SK-N-SH (cell line): Measurements from ENCODE around the gene AHCYL2. TPM values are rescaled to one million over a fixed set of nuclear protein-coding genes. Genes with fewer than 3 reads are reported as not detected.

Experiments
- CTCF ChIA-PET: fragments of 300-600, 350-600 bp; formaldehyde crosslinking; extraction: SDS; loops from one replicate; lab custom pipeline; 2021; lab: Yijun Ruan, JAX
- POLR2A ChIA-PET: fragments of 350-600 bp; sonication (Branson Sonifier 250); formaldehyde crosslinking; extraction: SDS; loops from one replicate; lab custom pipeline; 2020; ENCODE audit warnings: antibody characterized with exemption, inconsistent platforms; lab: Yijun Ruan, JAX
- DNase-seq: peaks from one replicate; pipeline ENCODE4 v3.0.0; 2012
- H2AFZ ChIP-seq: fragments of 200-600 bp; sonication (generic); 2 replicates; pipeline ENCODE4 v1.8.1; 2016; ENCODE audit warnings: antibody characterized with exemption, mild to moderate bottlenecking, low read depth
- H3F3A ChIP-seq: fragments of 200-600 bp; sonication (generic); replicated peaks from 2 replicates; pipeline ENCODE3; 2016; ENCODE audit warnings: antibody characterized with exemption, mild to moderate bottlenecking; ENCODE audit not compliant: insufficient read depth
- H3K27ac ChIP-seq, 2 experiments: fragments of 200-500 bp in 1 of 2; fragments of 200-600 bp in 1 of 2; sonication (Bioruptor generic) in 1 of 2; sonication (generic), shearing (Covaris generic) in 1 of 2; 2 replicates each; pipeline versions ENCODE4 v1.5.1 to v1.6.1; 2014 to 2016; ENCODE audit warnings: low read depth in 2 of 2, inconsistent platforms in 1 of 2, low read length in 1 of 2, mild to moderate bottlenecking in 1 of 2, mixed read lengths in 1 of 2
- H3K27me3 ChIP-seq: fragments of 200-600 bp; sonication (generic), shearing (Covaris generic); 2 replicates; pipeline ENCODE4 v1.6.1; 2016; ENCODE audit warnings: mixed run types; ENCODE audit not compliant: insufficient read depth
- H3K36me3 ChIP-seq, 2 experiments: fragments of 200-500 bp in 1 of 2; fragments of 200-600 bp in 1 of 2; sonication (Bioruptor generic) in 1 of 2; sonication (generic) in 1 of 2; replicated peaks in 1 of 2; 2 replicates each; pipeline versions ENCODE3 to v1.5.1; 2014 to 2016; ENCODE audit warnings: low read length in 1 of 2, mild to moderate bottlenecking in 1 of 2; ENCODE audit not compliant: insufficient read depth in 2 of 2, control insufficient read depth in 1 of 2
- H3K4me1 ChIP-seq, 2 experiments: fragments of 200-500 bp in 1 of 2; fragments of 200-600 bp in 1 of 2; sonication (Bioruptor generic) in 1 of 2; sonication (generic), shearing (Covaris generic) in 1 of 2; 2 replicates each; pipeline versions ENCODE4 v1.5.1 to v1.6.1; 2014 to 2016; ENCODE audit warnings: low read depth in 1 of 2, low read length in 1 of 2, mixed run types in 1 of 2; ENCODE audit not compliant: insufficient read depth in 2 of 2, control insufficient read depth in 1 of 2
- H3K4me2 ChIP-seq: fragments of 200-600 bp; sonication (generic), shearing (Covaris generic); 2 replicates; pipeline ENCODE4 v1.6.1; 2017; ENCODE audit warnings: mixed run types
- H3K4me3 ChIP-seq, 2 experiments: fragments of 200-500 bp in 1 of 2; fragments of 200-600 bp in 1 of 2; sonication (Bioruptor generic) in 1 of 2; sonication (generic), shearing (Covaris generic) in 1 of 2; 2 replicates each; pipeline versions ENCODE4 v1.5.1 to v1.8.1; 2014 to 2016; ENCODE audit warnings: low read depth in 2 of 2, inconsistent platforms in 1 of 2, low read length in 1 of 2, mild to moderate bottlenecking in 1 of 2, mixed read lengths in 1 of 2, moderate library complexity in 1 of 2
- H3K79me2 ChIP-seq: fragments of 200-600 bp; sonication (generic); 2 replicates; pipeline ENCODE4 v1.8.1; 2017; ENCODE audit warnings: mild to moderate bottlenecking; ENCODE audit not compliant: insufficient read depth
- H3K9ac ChIP-seq: fragments of 200-600 bp; sonication (generic); 2 replicates; pipeline ENCODE4 v1.6.1; 2017; ENCODE audit warnings: mixed run types
- H3K9me2 ChIP-seq: fragments of 200-600 bp; sonication (generic); 2 replicates; pipeline ENCODE4 v1.6.1; 2017; ENCODE audit warnings: mixed run types
- H3K9me3 ChIP-seq: fragments of 200-600 bp; sonication (generic); 2 replicates; pipeline ENCODE4 v1.6.1; 2017; ENCODE audit warnings: mixed run types, mild to moderate bottlenecking, moderate library complexity
- H4K20me1 ChIP-seq: fragments of 200-600 bp; sonication (generic); 2 replicates; pipeline ENCODE4 v1.6.1; 2017; ENCODE audit warnings: mild to moderate bottlenecking, mixed run types; ENCODE audit not compliant: insufficient read depth
- ELF1 ChIP-seq: IDR thresholded peaks from 2 replicates; pipeline ENCODE4 v1.4.0; 2012
- EP300 ChIP-seq, 2 experiments: IDR thresholded peaks; 2 replicates each; pipeline versions ENCODE4 v1.4.0 to v1.6.1; 2012; ENCODE audit warnings: borderline replicate concordance in 1 of 2, low read depth in 1 of 2, low read length in 1 of 2
- FOSL2 ChIP-seq: IDR thresholded peaks from 2 replicates; pipeline ENCODE4 v1.4.0; 2012; ENCODE audit warnings: low read depth, mild to moderate bottlenecking, moderate library complexity, borderline replicate concordance
- FOXJ3 ChIP-seq: sonication (generic); formaldehyde crosslinking; IDR thresholded peaks from 2 replicates; pipeline ENCODE4 v1.5.1; 2020; ENCODE audit warnings: mild to moderate bottlenecking, missing genetic modification reagents
- NFIC ChIP-seq: IDR thresholded peaks from 2 replicates; pipeline ENCODE4 v1.4.0; 2012; ENCODE audit warnings: borderline replicate concordance
- NRF1 ChIP-seq: IDR thresholded peaks from 2 replicates; pipeline ENCODE4 v1.6.1; 2012; ENCODE audit warnings: low read depth, mild to moderate bottlenecking, low read length
- POLR2AphosphoS5 ChIP-seq: IDR thresholded peaks from 2 replicates; pipeline ENCODE4 v1.6.1; 2012; ENCODE audit warnings: low read depth, low read length
- RCOR1 ChIP-seq: fragments of 150-350 bp; IDR thresholded peaks from 2 replicates; pipeline ENCODE4 v1.6.1; 2017; ENCODE audit warnings: antibody characterized with exemption, low read length
- SMC3 ChIP-seq: IDR thresholded peaks from 2 replicates; pipeline ENCODE4 v1.6.1; 2012; ENCODE audit warnings: low read depth, low read length, improper control_type of control experiment
- TEAD4 ChIP-seq: IDR thresholded peaks from 2 replicates; pipeline ENCODE4 v1.4.0; 2012; ENCODE audit warnings: mild to moderate bottlenecking, borderline replicate concordance; ENCODE audit not compliant: insufficient read depth
- WGBS: methylation state at CpG from one replicate; pipeline ENCODE4 v1.1.6; 2017; ENCODE audit warnings: low lambda C conversion rate; 5-methylcytosine and 5-hydroxymethylcytosine counted together
- polyA plus RNA-seq, 3 experiments: library from polyadenylated mRNA; depleted of rRNA; stranded (reverse); fragments of >200 nt; gene quantifications; 2 replicates each; pipeline ENCODE4 v1.2.3, GENCODE V29; 2012
- TF ChIP-seq, protein P1 (sequence below): fragments of 150-350 bp; IDR thresholded peaks from 2 replicates; pipeline ENCODE4 v1.6.1; 2017; ENCODE audit warnings: antibody characterized with exemption, low read length, low read depth, borderline replicate concordance
- TF ChIP-seq, protein P2 (sequence below): IDR thresholded peaks from 2 replicates; pipeline ENCODE4 v1.4.0; 2012; ENCODE audit warnings: low read depth, borderline replicate concordance
- TF ChIP-seq, protein P3 (sequence below): IDR thresholded peaks from 2 replicates; pipeline ENCODE4 v1.6.1; 2012; ENCODE audit warnings: mild to moderate bottlenecking, low read depth, low read length, moderate library complexity
- TF ChIP-seq, protein P4 (sequence below): IDR thresholded peaks from 2 replicates; pipeline ENCODE4 v1.4.0; 2012; ENCODE audit warnings: low read depth

The AHCYL2 gene
- polyA plus RNA-seq, 1 of the 3 experiments (the other 2 are of a cell fraction) = 20.4 TPM

DNA sequence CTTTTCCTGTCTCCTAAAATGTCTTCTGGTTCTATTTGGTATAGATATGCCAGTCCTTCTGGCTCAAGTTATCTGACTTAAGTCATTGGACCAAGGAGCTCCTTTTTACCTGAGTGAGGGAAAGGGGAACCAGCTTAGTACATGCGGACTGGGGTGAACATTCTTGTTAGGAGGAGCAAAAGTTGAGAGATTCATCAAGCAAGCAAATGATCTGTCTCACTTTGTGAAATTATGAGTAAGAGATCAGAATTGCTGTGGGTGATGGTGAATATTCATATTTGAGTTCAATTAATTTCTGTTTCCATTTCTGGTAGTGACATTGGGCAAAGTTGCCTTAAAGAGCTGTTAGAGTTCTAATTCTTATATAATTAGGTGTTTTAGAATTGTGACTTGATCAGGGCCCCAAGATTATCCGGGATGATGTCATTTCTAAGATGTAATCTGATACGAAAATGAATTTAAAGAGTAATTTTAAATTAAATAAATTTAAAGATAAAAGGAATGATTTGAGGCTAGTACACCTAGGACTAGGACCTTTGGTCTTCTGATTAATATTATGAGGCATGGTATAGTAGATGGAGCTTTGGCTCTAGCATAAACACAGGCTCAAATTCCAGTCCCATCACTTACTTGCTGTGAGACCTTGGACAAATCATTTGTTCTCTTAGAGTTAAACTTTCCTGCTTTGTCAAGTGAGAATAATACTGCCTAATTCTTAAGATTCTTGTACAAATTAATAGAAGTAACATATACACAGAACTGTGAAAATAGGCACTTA is 149.0 kb downstream of the AHCYL2 start:
- Histone ChIP-seq H3K9ac (no peak overlapping the region), H3K79me2 (no peaks in the 10 kb centered on the region), H3K4me1 (no peaks in the 10 kb centered on the region), H3K9me3 (no peaks in the 10 kb centered on the region), H4K20me1 (no peaks in the 10 kb centered on the region), H3K27ac (no peak overlapping the region), H3K4me3 (no peak overlapping the region), H3K36me3 (no peaks in the 10 kb centered on the region), H3K9me2 (no peaks in the 10 kb centered on the region), H3K4me2 (no peak overlapping the region), H3F3A (no peaks in the 10 kb centered on the region), H3K27me3 (no peaks in the 10 kb centered on the region), H2AFZ (no peak overlapping the region)
- TF ChIP-seq NRF1 (no peak), FOXJ3 (CRISPR knock-in tag) (no peak), FOSL2 (no peak), POLR2AphosphoS5 (no peak), NFIC (no peak), EP300 (IDR thresholded peaks at IDR 0.05; ENCODE audit: borderline replicate concordance in 1 of 2, low read depth in 1 of 2, low read length in 1 of 2) (no peak), RCOR1 (no peak), SMC3 (no peak), ELF1 (no peak), TEAD4 (no peak)
- TF ChIP-seq, protein P1, sequence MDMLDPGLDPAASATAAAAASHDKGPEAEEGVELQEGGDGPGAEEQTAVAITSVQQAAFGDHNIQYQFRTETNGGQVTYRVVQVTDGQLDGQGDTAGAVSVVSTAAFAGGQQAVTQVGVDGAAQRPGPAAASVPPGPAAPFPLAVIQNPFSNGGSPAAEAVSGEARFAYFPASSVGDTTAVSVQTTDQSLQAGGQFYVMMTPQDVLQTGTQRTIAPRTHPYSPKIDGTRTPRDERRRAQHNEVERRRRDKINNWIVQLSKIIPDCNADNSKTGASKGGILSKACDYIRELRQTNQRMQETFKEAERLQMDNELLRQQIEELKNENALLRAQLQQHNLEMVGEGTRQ = no peak
- TF ChIP-seq, protein P2, sequence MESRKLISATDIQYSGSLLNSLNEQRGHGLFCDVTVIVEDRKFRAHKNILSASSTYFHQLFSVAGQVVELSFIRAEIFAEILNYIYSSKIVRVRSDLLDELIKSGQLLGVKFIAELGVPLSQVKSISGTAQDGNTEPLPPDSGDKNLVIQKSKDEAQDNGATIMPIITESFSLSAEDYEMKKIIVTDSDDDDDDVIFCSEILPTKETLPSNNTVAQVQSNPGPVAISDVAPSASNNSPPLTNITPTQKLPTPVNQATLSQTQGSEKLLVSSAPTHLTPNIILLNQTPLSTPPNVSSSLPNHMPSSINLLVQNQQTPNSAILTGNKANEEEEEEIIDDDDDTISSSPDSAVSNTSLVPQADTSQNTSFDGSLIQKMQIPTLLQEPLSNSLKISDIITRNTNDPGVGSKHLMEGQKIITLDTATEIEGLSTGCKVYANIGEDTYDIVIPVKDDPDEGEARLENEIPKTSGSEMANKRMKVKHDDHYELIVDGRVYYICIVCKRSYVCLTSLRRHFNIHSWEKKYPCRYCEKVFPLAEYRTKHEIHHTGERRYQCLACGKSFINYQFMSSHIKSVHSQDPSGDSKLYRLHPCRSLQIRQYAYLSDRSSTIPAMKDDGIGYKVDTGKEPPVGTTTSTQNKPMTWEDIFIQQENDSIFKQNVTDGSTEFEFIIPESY = no peak
- TF ChIP-seq, protein P3, sequence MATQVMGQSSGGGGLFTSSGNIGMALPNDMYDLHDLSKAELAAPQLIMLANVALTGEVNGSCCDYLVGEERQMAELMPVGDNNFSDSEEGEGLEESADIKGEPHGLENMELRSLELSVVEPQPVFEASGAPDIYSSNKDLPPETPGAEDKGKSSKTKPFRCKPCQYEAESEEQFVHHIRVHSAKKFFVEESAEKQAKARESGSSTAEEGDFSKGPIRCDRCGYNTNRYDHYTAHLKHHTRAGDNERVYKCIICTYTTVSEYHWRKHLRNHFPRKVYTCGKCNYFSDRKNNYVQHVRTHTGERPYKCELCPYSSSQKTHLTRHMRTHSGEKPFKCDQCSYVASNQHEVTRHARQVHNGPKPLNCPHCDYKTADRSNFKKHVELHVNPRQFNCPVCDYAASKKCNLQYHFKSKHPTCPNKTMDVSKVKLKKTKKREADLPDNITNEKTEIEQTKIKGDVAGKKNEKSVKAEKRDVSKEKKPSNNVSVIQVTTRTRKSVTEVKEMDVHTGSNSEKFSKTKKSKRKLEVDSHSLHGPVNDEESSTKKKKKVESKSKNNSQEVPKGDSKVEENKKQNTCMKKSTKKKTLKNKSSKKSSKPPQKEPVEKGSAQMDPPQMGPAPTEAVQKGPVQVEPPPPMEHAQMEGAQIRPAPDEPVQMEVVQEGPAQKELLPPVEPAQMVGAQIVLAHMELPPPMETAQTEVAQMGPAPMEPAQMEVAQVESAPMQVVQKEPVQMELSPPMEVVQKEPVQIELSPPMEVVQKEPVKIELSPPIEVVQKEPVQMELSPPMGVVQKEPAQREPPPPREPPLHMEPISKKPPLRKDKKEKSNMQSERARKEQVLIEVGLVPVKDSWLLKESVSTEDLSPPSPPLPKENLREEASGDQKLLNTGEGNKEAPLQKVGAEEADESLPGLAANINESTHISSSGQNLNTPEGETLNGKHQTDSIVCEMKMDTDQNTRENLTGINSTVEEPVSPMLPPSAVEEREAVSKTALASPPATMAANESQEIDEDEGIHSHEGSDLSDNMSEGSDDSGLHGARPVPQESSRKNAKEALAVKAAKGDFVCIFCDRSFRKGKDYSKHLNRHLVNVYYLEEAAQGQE = no peak
- TF ChIP-seq, protein P4, sequence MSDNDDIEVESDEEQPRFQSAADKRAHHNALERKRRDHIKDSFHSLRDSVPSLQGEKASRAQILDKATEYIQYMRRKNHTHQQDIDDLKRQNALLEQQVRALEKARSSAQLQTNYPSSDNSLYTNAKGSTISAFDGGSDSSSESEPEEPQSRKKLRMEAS = no peak
- WGBS = 85% methylated on average over 3 of the region's 3 CpGs
- DNase-seq = no peak
- ChIA-PET POLR2A (no interaction called here), CTCF (interaction anchor here (0.7 to 15.1 kb wide), 8 partner anchors 15 to 270 kb away, joined by 3 to 397 read pairs (median 8); no protein-coding TSS in a partner anchor)
